Activated CD4-positive, alpha-beta T cell treated with anti-CD3 and anti-CD28 coated beads, Interleukin-2, amount 10 ng/mL, durations not matched to agents 7 days and 5 days (primary cell): Measurements from ENCODE around the gene CLHC1. TPM values are rescaled to one million over a fixed set of nuclear protein-coding genes. Genes with fewer than 3 reads are reported as not detected.
"Not testable (repeated sequence)": the region's sequence is repeated elsewhere in the genome, so short reads cannot be mapped to it uniquely, and the experiment has no call there.

Experiments used
- CTCF ChIA-PET: fragments of 350-600 bp; sonication (Branson Sonifier 250); formaldehyde crosslinking; loops from one replicate; lab custom pipeline; 2021; ENCODE audit warnings: antibody characterized with exemption; lab: Charles Lee
- POLR2A ChIA-PET: fragments of 350-600 bp; sonication (Branson Sonifier 250); formaldehyde crosslinking; loops from one replicate; lab custom pipeline; 2021; ENCODE audit warnings: antibody characterized with exemption; lab: Charles Lee
- DNase-seq: peaks from one replicate; pipeline ENCODE4 v3.0.0-alpha.2; 2020
- H3K27ac Mint-ChIP-seq: one replicate; pipeline ENCODE4 v1.8.0; 2021; ENCODE audit warnings: mild to moderate bottlenecking, moderate library complexity, mixed read lengths
- H3K27me3 Mint-ChIP-seq: one replicate; pipeline ENCODE4 v1.8.0; 2021; ENCODE audit warnings: mixed read lengths
- H3K36me3 Mint-ChIP-seq: one replicate; pipeline ENCODE4 v1.8.0; 2021; ENCODE audit warnings: low read depth, mixed read lengths
- H3K4me1 Mint-ChIP-seq: one replicate; pipeline ENCODE4 v1.8.0; 2021; ENCODE audit warnings: mixed read lengths
- H3K4me3 Mint-ChIP-seq: one replicate; pipeline ENCODE4 v1.8.0; 2021; ENCODE audit warnings: mild to moderate bottlenecking, moderate library complexity, mixed read lengths
- H3K9me3 Mint-ChIP-seq: one replicate; pipeline ENCODE4 v1.8.0; 2021; ENCODE audit warnings: mixed read lengths
- total RNA-seq, 2 experiments: library from RNA; stranded (reverse); gene quantifications; one replicate each; pipeline ENCODE4 v1.2.3, GENCODE V29; 2021

CLHC1 gene
- total RNA-seq, 2 experiments from 2014 or later: 9.6 to 11.2 TPM

DNA sequence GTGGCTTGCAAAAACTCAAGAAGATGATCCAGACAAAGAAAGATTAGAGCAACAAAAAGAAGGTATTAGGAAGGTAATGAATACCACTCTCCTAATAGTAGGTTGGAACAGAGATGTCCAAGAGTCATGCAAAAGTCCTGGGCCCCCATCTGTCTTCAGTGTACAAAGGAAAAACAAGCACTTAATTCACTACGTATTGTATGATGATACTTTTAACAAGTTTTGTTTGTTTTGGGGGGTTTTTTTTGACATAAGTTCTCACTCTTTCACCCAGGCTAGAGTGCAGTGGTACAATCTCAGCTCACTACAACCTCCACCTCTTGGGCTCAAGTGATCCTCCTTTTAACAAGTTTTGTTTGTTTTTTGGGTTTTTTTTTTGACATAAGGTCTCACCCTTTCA is 101.2 kb downstream of the CLHC1 start:
- H3K4me3 Mint-ChIP-seq: no peak overlapping the region
- ChIA-PET CTCF (interaction anchor here (0.7 kb wide), 1 partner anchor 218 kb away, joined by 3 read pairs; no protein-coding TSS in a partner anchor), POLR2A (no interaction called here)
- H3K27ac Mint-ChIP-seq: no peak overlapping the region
- no peaks in the 10 kb centered on the region for H3K9me3 Mint-ChIP-seq
- DNase-seq: no peak
- no peaks in the 10 kb centered on the region for H3K27me3 Mint-ChIP-seq
- peaks cover 26% of the 10 kb centered on the region for H3K4me1 Mint-ChIP-seq
- no peaks in the 10 kb centered on the region for H3K36me3 Mint-ChIP-seq

DNA sequence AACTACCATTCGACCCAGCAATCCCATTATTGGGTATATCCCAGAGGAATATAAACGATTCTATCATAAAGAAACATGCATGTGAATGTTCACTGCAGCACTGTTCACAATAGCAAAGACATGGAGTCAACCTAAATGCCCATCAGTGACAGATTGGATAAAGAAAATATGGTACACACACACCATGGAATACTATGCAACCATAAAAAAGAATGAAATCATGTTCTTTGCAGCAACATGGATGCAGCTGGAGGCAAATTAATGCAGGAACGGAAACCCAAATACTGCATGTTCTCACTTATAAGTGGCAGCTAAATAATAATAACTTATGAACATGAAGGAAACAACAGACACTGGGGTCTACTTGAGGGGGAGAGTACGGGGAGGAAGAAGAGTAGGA is 105.5 kb downstream of the CLHC1 start:
- H3K27me3 Mint-ChIP-seq, H3K27ac Mint-ChIP-seq, POLR2A ChIA-PET, H3K36me3 Mint-ChIP-seq, H3K9me3 Mint-ChIP-seq, H3K4me1 Mint-ChIP-seq, DNase-seq, H3K4me3 Mint-ChIP-seq: not testable (repeated sequence)
- CTCF ChIA-PET: interaction anchor here (0.6 to 1.1 kb wide), 6 partner anchors 9 to 68 kb away, joined by 3 to 4 read pairs (median 3); no protein-coding TSS in a partner anchor

Other genes with a start within 250 kb of the CLHC1 start
- gene RTN4, start 181.8 kb downstream of the CLHC1 start, total RNA-seq: 10 to 100 TPM; 77.1 to 79.9 TPM
- 100 to 1,000 TPM; 788 to 945 TPM for gene RPS27A, start 395 bp upstream of the CLHC1 start, total RNA-seq
- gene MTIF2, start 36.9 kb upstream of the CLHC1 start, total RNA-seq: 10 to 100 TPM; 21.3 to 22.8 TPM
- 1 to 10 TPM; 7.8 to 9.5 TPM for gene CCDC88A, start 187.6 kb upstream of the CLHC1 start, total RNA-seq